Fibroblast of pulmonary artery (primary cell): ENCODE data around the gene KLHL6.
"Not testable (repeated sequence)": the region's sequence is repeated elsewhere in the genome, so short reads cannot be mapped to it uniquely, and the experiment has no call there.

Experiments used
- DNase-seq: peaks from one replicate; pipeline ENCODE4 v3.0.0-alpha.2; 2010; ENCODE audit warnings: low read depth
- H3K4me3 ChIP-seq: replicated peaks from 2 replicates; pipeline ENCODE4 v1.5.1; 2011; ENCODE audit warnings: low read depth, mild to moderate bottlenecking, control low read depth, low read length, moderate library complexity
- TF ChIP-seq, protein P1 (sequence below): IDR thresholded peaks from 2 replicates; pipeline ENCODE4 v1.5.1; 2011; ENCODE audit warnings: mild to moderate bottlenecking, control low read depth, low read length, inconsistent platforms; ENCODE audit errors: missing control alignments

KLHL6 gene

DNA sequence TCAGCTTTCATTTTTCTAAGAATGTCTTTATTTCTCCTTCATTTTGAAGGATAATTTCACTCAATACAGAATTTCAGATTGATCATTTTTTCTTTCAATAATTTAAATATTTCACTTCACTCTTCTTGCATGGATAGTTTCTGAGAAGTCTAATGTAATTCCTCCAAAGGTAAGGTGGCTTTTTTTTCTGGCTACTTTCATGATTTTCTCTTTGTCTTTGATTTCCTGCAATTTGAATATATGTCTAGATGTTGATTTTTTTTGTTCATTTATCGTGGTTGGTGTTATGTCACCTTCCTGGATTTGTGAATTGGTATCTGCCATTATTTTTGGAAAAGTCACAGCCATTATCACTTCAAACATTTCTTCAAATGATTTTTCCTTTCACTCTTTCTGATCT lies 112.5 kb downstream of the KLHL6 start:
- TF ChIP-seq, protein P1, sequence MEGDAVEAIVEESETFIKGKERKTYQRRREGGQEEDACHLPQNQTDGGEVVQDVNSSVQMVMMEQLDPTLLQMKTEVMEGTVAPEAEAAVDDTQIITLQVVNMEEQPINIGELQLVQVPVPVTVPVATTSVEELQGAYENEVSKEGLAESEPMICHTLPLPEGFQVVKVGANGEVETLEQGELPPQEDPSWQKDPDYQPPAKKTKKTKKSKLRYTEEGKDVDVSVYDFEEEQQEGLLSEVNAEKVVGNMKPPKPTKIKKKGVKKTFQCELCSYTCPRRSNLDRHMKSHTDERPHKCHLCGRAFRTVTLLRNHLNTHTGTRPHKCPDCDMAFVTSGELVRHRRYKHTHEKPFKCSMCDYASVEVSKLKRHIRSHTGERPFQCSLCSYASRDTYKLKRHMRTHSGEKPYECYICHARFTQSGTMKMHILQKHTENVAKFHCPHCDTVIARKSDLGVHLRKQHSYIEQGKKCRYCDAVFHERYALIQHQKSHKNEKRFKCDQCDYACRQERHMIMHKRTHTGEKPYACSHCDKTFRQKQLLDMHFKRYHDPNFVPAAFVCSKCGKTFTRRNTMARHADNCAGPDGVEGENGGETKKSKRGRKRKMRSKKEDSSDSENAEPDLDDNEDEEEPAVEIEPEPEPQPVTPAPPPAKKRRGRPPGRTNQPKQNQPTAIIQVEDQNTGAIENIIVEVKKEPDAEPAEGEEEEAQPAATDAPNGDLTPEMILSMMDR, result no peak
- no peak for DNase-seq
- H3K4me3 ChIP-seq, result no peak overlapping the region

DNA sequence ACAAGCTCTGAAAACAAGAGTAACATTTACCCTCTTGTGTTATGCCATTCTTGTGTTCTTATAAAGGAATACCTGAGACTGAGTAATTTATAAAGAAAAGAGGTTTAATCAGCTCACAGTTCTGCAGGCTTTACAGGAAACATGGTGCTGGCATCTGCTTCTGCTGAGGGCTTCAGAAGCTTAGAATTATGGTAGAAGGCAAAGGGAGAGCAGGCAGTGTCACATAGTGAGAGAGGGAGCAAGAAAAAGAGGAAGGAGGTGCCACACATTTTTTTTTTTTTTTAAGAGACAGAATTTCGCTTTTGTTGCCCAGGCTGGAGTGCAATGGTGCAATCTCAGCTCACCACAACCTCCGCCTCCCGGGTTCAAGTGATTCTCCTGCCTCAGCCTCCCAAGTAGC lies 115.0 kb downstream of the KLHL6 start:
- H3K4me3 ChIP-seq, DNase-seq: not testable (repeated sequence)

- no peak overlapping the region for H3K4me3 ChIP-seq
- no peak for DNase-seq
- TF ChIP-seq, protein P1, result no peak
Measured at GRCh38 chr3:183439515-183439914, 116.0 kb downstream of the KLHL6 start.

- TF ChIP-seq, protein P1, result no peak
- H3K4me3 ChIP-seq, result no peak overlapping the region
- no peak for DNase-seq
Measured at GRCh38 chr3:183438735-183439134, 116.8 kb downstream of the KLHL6 start.

GRCh38 chr3:183437666-183438564 lies 117.6 kb downstream of the KLHL6 start:
- no peak overlapping the region for H3K4me3 ChIP-seq
- TF ChIP-seq, protein P1, result no peak
- DNase-seq, result no peak
